Hematopoietic multipotent progenitor cell treated with erythropoietin and hydrocortisone succinate and interleukin-3 and kit ligand, for 4 days (in vitro differentiated cells): ENCODE data around the gene NHP2.

Source experiments
- DNase-seq: peaks from one replicate; pipeline ENCODE4 v3.0.0-alpha.2; 2015

Gene NHP2

GRCh38 chr5:178174456-178174855 lies 20.8 kb upstream of the NHP2 start:
- no peak for DNase-seq

GRCh38 chr5:178170455-178170854 lies 16.8 kb upstream of the NHP2 start:
- DNase-seq: no peak

GRCh38 chr5:178165581-178165980 lies 11.9 kb upstream of the NHP2 start:
- no peak for DNase-seq

GRCh38 chr5:178163772-178164735 lies 10.4 kb upstream of the NHP2 start:
- peak; percentile 93 for DNase-seq

GRCh38 chr5:178162481-178162880 lies 8.8 kb upstream of the NHP2 start:
- no peak for DNase-seq

GRCh38 chr5:178160176-178160575 lies 6.5 kb upstream of the NHP2 start:
- DNase-seq: no peak

GRCh38 chr5:178155065-178155464 lies 1.4 kb upstream of the NHP2 start:
- no peak for DNase-seq

GRCh38 chr5:178152491-178153444 lies 917 bp downstream of the NHP2 start:
- DNase-seq: no peak

- peak; percentile 50 for DNase-seq
Observed at GRCh38 chr5:178150977-178151734, 2.5 kb downstream of the NHP2 start.

GRCh38 chr5:178149199-178149932 lies 4.3 kb downstream of the NHP2 start:
- no peak for DNase-seq

- DNase-seq: no peak
Observed at GRCh38 chr5:178147406-178147805, 6.3 kb downstream of the NHP2 start.

- DNase-seq: peak; percentile 77
Observed at GRCh38 chr5:178145965-178146820, 7.5 kb downstream of the NHP2 start.

GRCh38 chr5:178143901-178144300 lies 9.8 kb downstream of the NHP2 start:
- no peak for DNase-seq

- no peak for DNase-seq
Observed at GRCh38 chr5:178143246-178143645, 10.4 kb downstream of the NHP2 start.

GRCh38 chr5:178142642-178143041 lies 11.0 kb downstream of the NHP2 start:
- no peak for DNase-seq

- DNase-seq: no peak
Observed at GRCh38 chr5:178141550-178141949, 12.1 kb downstream of the NHP2 start.

- DNase-seq: no peak
Observed at GRCh38 chr5:178137991-178138390, 15.7 kb downstream of the NHP2 start.

- DNase-seq: no peak
Observed at GRCh38 chr5:178136990-178137389, 16.7 kb downstream of the NHP2 start.

GRCh38 chr5:178131446-178131996 lies 22.2 kb downstream of the NHP2 start:
- DNase-seq: no peak

GRCh38 chr5:178130576-178131445 lies 22.9 kb downstream of the NHP2 start, which contains the start of gene RMND5B:
TSS of gene RMND5B (plus strand) at chr5:178131014. CDS start at chr5:178138120, 7,106 bp downstream.
- peak; percentile 92 for DNase-seq
